ENCODE measurements around the gene LRFN5. TPM values are rescaled to one million over a fixed set of nuclear protein-coding genes. Genes with fewer than 3 reads are reported as not detected.

Gene LRFN5
- total RNA-seq, 4 donors from 2014 or later, result 0.26 to 45.1 (median 4.6) TPM

DNA sequence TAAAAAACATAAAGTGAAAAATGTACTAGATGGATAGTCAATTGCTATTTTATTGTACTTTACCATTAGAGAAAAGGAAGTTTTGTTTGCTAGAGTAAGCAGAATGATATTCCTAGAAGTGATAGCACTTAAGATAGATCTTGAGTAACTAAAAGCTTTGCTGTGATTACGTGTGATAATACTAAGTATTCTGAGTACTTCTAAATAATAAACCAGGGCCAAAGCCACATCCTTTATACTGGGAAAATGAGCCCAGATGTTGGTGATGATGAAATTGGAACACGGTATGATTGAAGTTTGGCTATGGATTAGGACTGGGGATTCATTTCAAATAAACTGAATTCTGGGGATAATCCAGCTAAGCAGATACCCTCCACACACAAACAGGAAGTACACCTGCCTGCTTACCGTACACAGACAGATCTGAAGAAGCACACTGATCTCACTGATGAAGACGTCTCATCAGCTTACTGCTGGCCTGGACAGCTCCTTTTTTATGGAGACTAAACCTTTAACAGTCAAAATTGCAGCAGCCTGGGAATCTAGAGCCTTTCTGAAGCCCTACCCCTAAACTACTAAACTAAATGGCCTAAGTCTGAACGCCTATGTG, 199.8 kb downstream of the LRFN5 start:
- H3K27me3 ChIP-seq, result no peaks in the 10 kb centered on the region
- intact Hi-C loops (cut with DNase I; ENCODE audit: low total_unique reads), result no loop called here

GRCh38 chr14:41810362-41810761, 203.7 kb downstream of the LRFN5 start:
- TF ChIP-seq CTCF (IDR thresholded peaks at IDR 0.05), result no peak
- TF ChIP-seq POLR2A (IDR thresholded peaks at IDR 0.05), result no peak
- intact Hi-C loops (cut with DNase I; ENCODE audit: low total_unique reads), result no loop called here
- Histone ChIP-seq H3K9me3 (no peaks in the 10 kb centered on the region), H3K4me1 (no peaks in the 10 kb centered on the region), H3K27ac (no peak overlapping the region), H3K4me3 (no peak overlapping the region), H3K27me3 (no peaks in the 10 kb centered on the region), H3K36me3 (no peaks in the 10 kb centered on the region)
- no peak for DNase-seq

More for the DNA sequence above, 199.8 kb downstream of the LRFN5 start:
- H3K27ac ChIP-seq, result no peak overlapping the region
- DNase-seq, result no peak
- H3K4me1 ChIP-seq, result no peaks in the 10 kb centered on the region
- no peak overlapping the region for H3K4me3 ChIP-seq
- no peaks in the 10 kb centered on the region for H3K9me3 ChIP-seq
- H3K36me3 ChIP-seq, result no peaks in the 10 kb centered on the region
- TF ChIP-seq POLR2A (IDR thresholded peaks at IDR 0.05) (no peak), CTCF (IDR thresholded peaks at IDR 0.05) (no peak)

GRCh38 chr14:41817626-41818025, 210.9 kb downstream of the LRFN5 start:
- TF ChIP-seq CTCF (IDR thresholded peaks at IDR 0.05), result no peak
- TF ChIP-seq POLR2A (IDR thresholded peaks at IDR 0.05), result no peak
- DNase-seq, result no peak
- Histone ChIP-seq H3K4me3 (no peak overlapping the region), H3K27me3 (no peaks in the 10 kb centered on the region), H3K4me1 (no peaks in the 10 kb centered on the region), H3K9me3 (no peaks in the 10 kb centered on the region), H3K36me3 (no peaks in the 10 kb centered on the region), H3K27ac (no peak overlapping the region)
- intact Hi-C loops (cut with DNase I; ENCODE audit: low total_unique reads), result no loop called here

DNA sequence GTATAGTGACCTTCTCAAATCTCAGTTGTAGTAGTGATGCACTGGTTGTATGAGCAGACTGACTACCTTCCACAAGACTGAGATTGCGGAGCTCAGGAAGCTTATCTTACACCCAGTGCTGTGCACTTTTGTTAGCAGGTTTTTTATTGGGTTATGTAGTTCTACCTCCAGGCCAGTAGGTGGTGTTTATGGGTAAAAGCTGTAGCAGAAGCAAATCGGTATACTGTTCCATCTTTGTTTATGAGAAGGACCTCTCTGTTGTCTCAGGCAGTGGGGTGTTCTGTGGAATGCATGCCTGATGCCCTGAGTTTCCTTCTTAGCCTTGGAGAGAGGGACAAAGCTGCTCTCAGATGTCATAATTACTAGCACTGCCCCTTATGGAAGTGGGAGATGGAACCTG, 217.8 kb downstream of the LRFN5 start:
- intact Hi-C loops (cut with DNase I; ENCODE audit: low total_unique reads), result no loop called here
- TF ChIP-seq CTCF (IDR thresholded peaks at IDR 0.05) (no peak), POLR2A (IDR thresholded peaks at IDR 0.05) (no peak)

DNA sequence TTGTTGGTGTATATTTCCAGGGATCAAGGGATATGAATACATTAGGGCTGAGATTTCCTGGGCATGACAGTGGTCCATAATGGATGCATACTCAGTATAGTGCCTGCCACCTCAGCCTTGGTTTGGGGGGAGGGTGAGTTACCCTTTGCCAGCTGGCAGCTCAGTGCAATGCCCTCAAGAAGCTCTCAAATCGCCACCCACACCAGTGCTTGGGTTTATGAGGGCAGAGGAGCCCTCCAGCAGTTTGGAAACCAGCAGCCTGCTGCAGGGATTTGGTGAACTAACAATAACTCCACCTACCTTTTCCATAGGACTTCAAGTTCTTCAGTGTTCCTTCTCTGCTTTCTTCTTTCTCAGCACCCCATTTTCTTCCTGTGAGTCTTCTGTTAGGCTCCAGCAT, 218.9 kb downstream of the LRFN5 start:
- no peak for DNase-seq
- intact Hi-C loops (cut with DNase I; ENCODE audit: low total_unique reads), result no loop called here
- H3K4me3 ChIP-seq, result no peak overlapping the region
- no peaks in the 10 kb centered on the region for H3K4me1 ChIP-seq
- no peaks in the 10 kb centered on the region for H3K9me3 ChIP-seq
- no peak overlapping the region for H3K27ac ChIP-seq
- TF ChIP-seq POLR2A (IDR thresholded peaks at IDR 0.05), result no peak
- TF ChIP-seq CTCF (IDR thresholded peaks at IDR 0.05), result no peak
- H3K36me3 ChIP-seq, result no peaks in the 10 kb centered on the region
- H3K27me3 ChIP-seq, result no peaks in the 10 kb centered on the region

More for the DNA sequence above, 217.8 kb downstream of the LRFN5 start:
- H3K27ac ChIP-seq, result no peak overlapping the region
- no peaks in the 10 kb centered on the region for H3K4me1 ChIP-seq
- H3K27me3 ChIP-seq, result no peaks in the 10 kb centered on the region
- H3K36me3 ChIP-seq, result no peaks in the 10 kb centered on the region
- no peak for DNase-seq
- no peak overlapping the region for H3K4me3 ChIP-seq
- no peaks in the 10 kb centered on the region for H3K9me3 ChIP-seq
